Suprapubic skin (tissue), 4 donors: Measurements from ENCODE around the gene MED12L.

ENCODE experiments used
- CTCF ChIP-seq, 2 donors: fragments of 200-600 bp in 1 of 2; fragments of 450-650 bp in 1 of 2; sonication (generic) in 1 of 2; IDR thresholded peaks; one replicate each; pipeline ENCODE4 v1.5.1; 2016 to 2019; ENCODE audit warnings: antibody characterized with exemption in 2 of 2, mild to moderate bottlenecking in 1 of 2, moderate library complexity in 1 of 2
- EP300 ChIP-seq: sonication (generic); formaldehyde crosslinking; IDR thresholded peaks from one replicate; pipeline ENCODE4 v1.6.1; 2017; ENCODE audit warnings: antibody characterized with exemption
- POLR2A ChIP-seq, 2 donors: fragments of 450-650 bp; IDR thresholded peaks; one replicate each; pipeline ENCODE4 v1.6.1; 2017; ENCODE audit warnings: antibody characterized with exemption in 2 of 2, mild to moderate bottlenecking in 2 of 2, moderate library complexity in 2 of 2
- POLR2AphosphoS5 ChIP-seq, 3 donors: sonication (generic); formaldehyde crosslinking; IDR thresholded peaks; one replicate each; pipeline ENCODE4 v1.6.1; 2017; ENCODE audit warnings: antibody characterized with exemption in 3 of 3

GRCh38 chr3:151145713-151146070, 60.2 kb downstream of the MED12L start:
- TF ChIP-seq EP300: no peak
- TF ChIP-seq CTCF (IDR thresholded peaks at IDR 0.05): no peak
- TF ChIP-seq POLR2AphosphoS5 (IDR thresholded peaks at IDR 0.05): no peak
- TF ChIP-seq POLR2A (IDR thresholded peaks at IDR 0.05): no peak
